PC-3 (cell line): ENCODE measurements around the gene SLC10A7. TPM values are rescaled to one million over a fixed set of nuclear protein-coding genes. Genes with fewer than 3 reads are reported as not detected.

Experiments used
- ATAC-seq: fragments of 200-7000 bp; cut with Tn5 transposase; 2 replicates; pipeline ENCODE4 v1.9.1; 2020; ENCODE audit warnings: mild to moderate bottlenecking, moderate library complexity
- Bru-seq: library from RNA; stranded (reverse); fragments of 400-500 nt; gene quantifications from one replicate; lab custom pipeline; 2021; lab: Mats Ljungman, UMichigan
- BruChase-seq, 2 experiments: library from RNA; stranded (reverse); fragments of 400-500 nt; gene quantifications; one replicate each; lab custom pipeline; 2021; lab: Mats Ljungman, UMichigan
- BruUV-seq: library from RNA; stranded (reverse); fragments of 400-500 nt; replicated peaks from 2 replicates; lab custom pipeline; 2021; lab: Mats Ljungman, UMichigan
- CTCF ChIA-PET: fragments of 300-600 bp; sonication (Branson Sonifier 250); formaldehyde crosslinking; loops from one replicate; lab custom pipeline; 2022; ENCODE audit warnings: antibody characterized with exemption; lab: Charles Lee
- POLR2A ChIA-PET: fragments of 300-600 bp; sonication (Branson Sonifier 250); formaldehyde crosslinking; loops from one replicate; lab custom pipeline; 2022; ENCODE audit warnings: antibody characterized with exemption; ENCODE audit not compliant: unreplicated experiment; lab: Charles Lee
- DNase-seq: peaks from one replicate; pipeline ENCODE4 v3.0.0-alpha.2; 2015
- H2AFZ ChIP-seq: fragments of 300-600 bp; sonication (generic); 2 replicates; pipeline ENCODE4 v1.6.0; 2016; ENCODE audit warnings: antibody characterized with exemption, low read length
- H3F3A ChIP-seq: fragments of 300-600 bp; sonication (generic); one replicate; pipeline ENCODE4 v1.6.0; 2017; ENCODE audit warnings: antibody characterized with exemption, low read length, control low read depth, mild to moderate bottlenecking; ENCODE audit not compliant: unreplicated experiment
- H3K27ac ChIP-seq: fragments of 300-600 bp; sonication (generic); 2 replicates; pipeline ENCODE4 v1.5.1; 2016; ENCODE audit warnings: mild to moderate bottlenecking, low read length
- H3K27me3 ChIP-seq: fragments of 300-600 bp; sonication (generic); 2 replicates; pipeline ENCODE4 v1.6.1; 2016; ENCODE audit warnings: low read length, mixed read lengths
- H3K36me3 ChIP-seq: fragments of 300-600 bp; sonication (generic); 2 replicates; pipeline ENCODE4 v1.6.1; 2016; ENCODE audit warnings: low read depth, mixed run types, low read length, mixed read lengths
- H3K4me1 ChIP-seq: fragments of 300-600 bp; sonication (generic); 2 replicates; pipeline ENCODE4 v1.5.1; 2016; ENCODE audit warnings: low read length; ENCODE audit not compliant: insufficient read depth
- H3K4me2 ChIP-seq: fragments of 300-600 bp; sonication (generic); 2 replicates; pipeline ENCODE4 v1.6.0; 2016; ENCODE audit warnings: low read length
- H3K4me3 ChIP-seq: fragments of 300-600 bp; sonication (generic); 2 replicates; pipeline ENCODE4 v1.5.1; 2016; ENCODE audit warnings: mild to moderate bottlenecking, low read length, mixed read lengths
- H3K79me2 ChIP-seq: fragments of 300-600 bp; sonication (generic); 2 replicates; pipeline ENCODE4 v1.6.1; 2017; ENCODE audit warnings: low read length, mixed read lengths
- H3K9ac ChIP-seq: fragments of 300-600 bp; sonication (generic); 2 replicates; pipeline ENCODE4 v1.6.0; 2016; ENCODE audit warnings: mild to moderate bottlenecking, low read length
- H3K9me2 ChIP-seq: fragments of 300-600 bp; sonication (generic); replicated peaks from 2 replicates; pipeline ENCODE4 v1.6.1; 2016; ENCODE audit warnings: mixed run types, low read length, mixed read lengths
- H3K9me3 ChIP-seq: fragments of 300-600 bp; sonication (generic); 2 replicates; pipeline ENCODE4 v1.6.1; 2016; ENCODE audit warnings: low read length, mixed read lengths
- H4K20me1 ChIP-seq: fragments of 300-600 bp; sonication (generic); 2 replicates; pipeline ENCODE4 v1.6.1; 2016; ENCODE audit warnings: low read length, mixed read lengths
- CTCF ChIP-seq: fragments of 300-600 bp; sonication (generic); conservative IDR thresholded peaks from 2 replicates; pipeline ENCODE4 v1.5.1; 2017; ENCODE audit warnings: antibody characterized with exemption, low read depth, mild to moderate bottlenecking, low read length
- EZH2 ChIP-seq: fragments of 300-600 bp; sonication (generic); IDR thresholded peaks from one replicate; pipeline ENCODE4 v1.6.1; 2017; ENCODE audit warnings: antibody characterized with exemption, mild to moderate bottlenecking, low read length; ENCODE audit not compliant: unreplicated experiment
- EZH2phosphoT487 ChIP-seq: fragments of 300-600 bp; sonication (generic); IDR thresholded peaks from 2 replicates; pipeline ENCODE4 v1.6.1; 2018; ENCODE audit warnings: mild to moderate bottlenecking, antibody characterized with exemption, low read length, borderline replicate concordance
- intact Hi-C: fragments of 100-400 bp; cut with micrococcal nuclease; formaldehyde crosslinking; loops from 2 replicates; pipeline ENCODE4 v1.9.0; 2023
- long read RNA-seq: library from polyadenylated mRNA; unstranded; transcript quantifications from one replicate; pipeline ENCODE4 v2.0.0, GENCODE V29; 2021; ENCODE audit not compliant: unreplicated experiment
- total RNA-seq: library from RNA; depleted of rRNA; stranded (reverse); fragments of >200 nt; gene quantifications from 2 replicates; pipeline ENCODE4 v1.2.3, GENCODE V29; 2014; rRNA removed

Gene SLC10A7
- total RNA-seq (9.1 and 9.5 TPM in 2 replicates), Bru-seq, nascent RNA (percentile 74 among the genes with signal in this experiment), BruChase-seq, experiment 1, labeled RNA remaining after a 6-hour chase (percentile 49 among the genes with signal in this experiment), BruChase-seq, experiment 2, labeled RNA remaining after a 2-hour chase (percentile 59 among the genes with signal in this experiment)
- long read RNA-seq, partial matches to known transcripts: 2 of 11 reads
- long read RNA-seq, other reads (novel, unspliced or antisense): 5 of 11 reads

GRCh38 chr4:146521541-146522097, at the start of gene SLC10A7:
Gene SLC10A7, minus strand, starts transcription at chr4:146521940. Its CDS starts 223 bp downstream, at chr4:146521717.
- DNase-seq: peak; percentile 78
- peak; percentile 87 for ATAC-seq
- Histone ChIP-seq H3K4me2 (peak within 1 kb of the TSS; percentile 94), H3K9ac (peak within 1 kb of the TSS; percentile 85), H3K9me3 (no peaks in the 10 kb centered on the region), H3F3A (no peaks in the 10 kb centered on the region), H3K4me1 (peaks cover 15% of the 10 kb centered on the region; the same call in 1 of the 2 replicates), H3K4me3 (peak within 1 kb of the TSS; percentile 93), H3K79me2 (peaks cover 38% of the 10 kb centered on the region), H3K36me3 (no peaks in the 10 kb centered on the region), H2AFZ (peak within 1 kb of the TSS; percentile 100), H3K27me3 (no peaks in the 10 kb centered on the region), H3K9me2 (no peaks in the 10 kb centered on the region), H3K27ac (peak within 1 kb of the TSS; percentile 78), H4K20me1 (no peaks in the 10 kb centered on the region)
- ChIA-PET CTCF (no interaction called here), POLR2A (no interaction called here)
- intact Hi-C loops: loop anchor here (1.0 to 10.0 kb wide), 4 partner anchors 114 to 393 kb away; no protein-coding TSS in a partner anchor
- TF ChIP-seq EZH2 (no peak), CTCF (no peak), EZH2phosphoT487 (no peak)
- BruUV-seq: TSS peak; percentile 70

- Histone ChIP-seq H3K36me3 (no peaks in the 10 kb centered on the region), H3K4me3 (no peak overlapping the region), H3K9ac (no peak overlapping the region), H3K4me2 (no peak overlapping the region), H4K20me1 (no peaks in the 10 kb centered on the region), H3K9me2 (no peaks in the 10 kb centered on the region), H3F3A (no peaks in the 10 kb centered on the region), H3K4me1 (no peaks in the 10 kb centered on the region), H3K79me2 (no peaks in the 10 kb centered on the region), H3K27me3 (peaks cover 9% of the 10 kb centered on the region), H2AFZ (no peak overlapping the region), H3K27ac (no peak overlapping the region), H3K9me3 (no peaks in the 10 kb centered on the region)
- intact Hi-C loops: no loop called here
- BruUV-seq: no TSS peak
- POLR2A ChIA-PET: no interaction called here
- DNase-seq (peak; percentile 49), ATAC-seq (peak; percentile 71)
- CTCF ChIA-PET: no interaction called here
- TF ChIP-seq EZH2 (no peak), EZH2phosphoT487 (no peak), CTCF (no peak)
Measured at GRCh38 chr4:146567396-146567795, 45.7 kb upstream of the SLC10A7 start.

- no peaks in the 10 kb centered on the region for H3K4me1 ChIP-seq
- no peaks in the 10 kb centered on the region for H3K36me3 ChIP-seq
- H4K20me1 ChIP-seq: no peaks in the 10 kb centered on the region
- H3K9me2 ChIP-seq: no peaks in the 10 kb centered on the region
- POLR2A ChIA-PET: no interaction called here
- no peak for ATAC-seq
- no peak overlapping the region for H3K4me2 ChIP-seq
- no peak overlapping the region for H3K4me3 ChIP-seq
- H3K27me3 ChIP-seq: peaks cover 34% of the 10 kb centered on the region
- CTCF ChIA-PET: no interaction called here
- H3K9ac ChIP-seq: no peak overlapping the region
- H3K27ac ChIP-seq: no peak overlapping the region
- no peaks in the 10 kb centered on the region for H3K9me3 ChIP-seq
- H3F3A ChIP-seq: no peaks in the 10 kb centered on the region
- no peak for DNase-seq
- BruUV-seq: no TSS peak
- no peak overlapping the region for H2AFZ ChIP-seq
- TF ChIP-seq EZH2phosphoT487 (no peak), EZH2 (no peak), CTCF (no peak)
- intact Hi-C loops: no loop called here
- no peaks in the 10 kb centered on the region for H3K79me2 ChIP-seq
Measured at GRCh38 chr4:146564492-146564891, 42.8 kb upstream of the SLC10A7 start.
